Measurements from ENCODE around the gene TMEM178B. TPM values are rescaled to one million over a fixed set of nuclear protein-coding genes. Genes with fewer than 3 reads are reported as not detected.

TMEM178B gene
- total and polyA plus RNA-seq, 10 of the 15 experiments (the other 5 are each of a cell fraction or from before 2014, with no cell fraction given) = 0.01 to 1.1 (median 0.04) TPM; not detected in 2

DNA sequence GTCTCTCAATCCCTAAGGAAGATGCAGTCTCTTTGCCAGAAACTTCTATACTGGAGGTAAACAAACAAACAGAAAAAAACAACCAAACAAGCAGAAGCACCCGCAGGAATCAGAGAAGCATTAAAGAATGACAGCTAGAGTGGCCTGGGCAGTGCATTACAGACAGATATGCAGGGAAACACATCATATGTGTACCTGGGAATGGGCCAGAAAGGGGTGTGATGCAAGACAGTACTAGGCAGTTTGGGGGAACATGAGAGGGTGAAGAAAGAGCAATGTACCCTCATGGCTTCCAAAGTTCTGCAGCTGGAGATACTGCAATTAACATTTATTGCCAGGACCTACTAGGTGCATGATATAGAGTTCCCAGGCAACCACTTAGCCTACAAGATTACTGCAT is 177.3 kb downstream of the TMEM178B start (continued):
- TF ChIP-seq NFYA (IDR thresholded peaks at IDR 0.05; ENCODE audit: borderline replicate concordance, low read depth, low read length) (no peak), HDAC6 (IDR thresholded peaks at IDR 0.05; ENCODE audit: unreplicated experiment) (no peak)

DNA sequence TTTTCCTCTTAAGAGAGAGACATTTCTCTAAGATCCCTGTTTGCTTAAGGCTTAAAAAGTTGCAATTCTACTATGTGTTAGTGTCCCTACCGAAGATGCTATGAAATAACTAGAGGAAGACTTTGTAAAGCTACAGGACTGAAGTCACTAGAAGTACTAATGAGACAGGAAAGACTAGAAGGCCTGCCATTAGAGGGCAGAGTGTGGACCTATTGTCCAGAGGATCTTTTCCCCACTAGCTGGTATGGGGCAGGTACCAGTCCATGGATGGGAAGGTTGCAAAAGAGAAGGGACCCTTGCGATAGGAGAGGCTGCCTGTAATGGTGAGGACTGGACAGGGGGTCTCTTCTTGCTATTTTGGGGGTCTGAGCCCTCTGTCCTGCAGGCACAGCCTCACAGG is 178.1 kb downstream of the TMEM178B start:
- 22% methylated on average over 2 of the region's 2 CpGs for WGBS (ENCODE audit: insufficient coverage, insufficient replicate concordance, low lambda C conversion rate, missing lambda C conversion rate)
- POLR2A ChIA-PET = no interaction called here
- H3K4me1 ChIP-seq (ENCODE audit: control insufficient read depth, insufficient read depth, low read length) = no peaks in the 10 kb centered on the region

More for the DNA sequence above, 178.1 kb downstream of the TMEM178B start:
- ChIA-PET SMC1A (ENCODE audit: uncharacterized antibody, unreplicated experiment) (interaction anchor here (1.1 to 1.6 kb wide), 3 partner anchors 10 to 282 kb away, joined by 3 to 4 read pairs (median 3); no protein-coding TSS in a partner anchor), RAD21 (ENCODE audit: unreplicated experiment) (interaction anchor here (1.1 kb wide), 1 partner anchor 440 kb away, joined by 3 read pairs; no protein-coding TSS in a partner anchor), CTCF (interaction anchor here (1.2 to 1.5 kb wide), 2 partner anchors 8 to 397 kb away, joined by 3 to 4 read pairs; no protein-coding TSS in a partner anchor)
- BruUV-seq (replicated peaks) = no TSS peak
- Histone ChIP-seq H3K79me2 (ENCODE audit: control insufficient read depth, insufficient read depth, low read length) (no peaks in the 10 kb centered on the region), H3K4me2 (ENCODE audit: control insufficient read depth, insufficient read depth) (no peak overlapping the region), H3K4me3 (no peak overlapping the region), H3K9me3 (replicated peaks; ENCODE audit: control insufficient read depth, insufficient read depth, low read length) (no peaks in the 10 kb centered on the region), H4K20me1 (ENCODE audit: control insufficient read depth, insufficient read depth) (no peaks in the 10 kb centered on the region), H3K27me3 (replicated peaks in 1 of 2; ENCODE audit: control insufficient read depth in 2 of 2, insufficient read depth in 2 of 2, low read length in 1 of 2) (no peaks in the 10 kb centered on the region), H3K36me3 (ENCODE audit: control insufficient read depth in 2 of 2, insufficient read depth in 2 of 2, low read length in 1 of 2) (no peaks in the 10 kb centered on the region), H3K9ac (ENCODE audit: control insufficient read depth, insufficient read depth, low read length) (no peak overlapping the region), H3K27ac (ENCODE audit: control insufficient read depth, insufficient read depth) (no peak overlapping the region), H2AFZ (ENCODE audit: control insufficient read depth, low read depth, low read length) (no peak overlapping the region)
- no peak for FAIRE-seq
- TF ChIP-seq CUX1 (IDR thresholded peaks at IDR 0.05; ENCODE audit: insufficient replicate concordance, low read depth, low read length) (no peak), STAT3 (IDR thresholded peaks at IDR 0.05; ENCODE audit: low read depth, low read length) (no peak), RAD21 (IDR thresholded peaks at IDR 0.05; ENCODE audit: insufficient read depth, low read depth, low read length) (no peak)
- ATAC-seq = no peak
- in situ Hi-C loops (cut with MboI) (no loop called here), intact Hi-C loops (cut with micrococcal nuclease; ENCODE audit: unreplicated experiment) (loop anchor here (10.0 kb wide), 1 partner anchor 403 kb away; no protein-coding TSS in a partner anchor)
- DNase-seq (ENCODE audit: low read depth, low spot score) = no peak

All from GM12878 (cell line).